22Rv1 (cell line): ENCODE results near the gene RTN4.

Source experiments
- CTCF ChIP-seq: fragments of 450-650 bp; IDR thresholded peaks from 2 replicates; pipeline ENCODE4 v1.5.1; 2017; ENCODE audit warnings: mild to moderate bottlenecking
- ZFX ChIP-seq: fragments of 450-650 bp; IDR thresholded peaks from 2 replicates; pipeline ENCODE4 v1.6.1; 2017; ENCODE audit warnings: antibody characterized with exemption, borderline replicate concordance

GRCh38 chr2:54969940-54970338, 80.3 kb downstream of the RTN4 start:
- TF ChIP-seq CTCF (no peak), ZFX (no peak)
